ENCODE results near the gene DEFB132. TPM values are rescaled to one million over a fixed set of nuclear protein-coding genes. Genes with fewer than 3 reads are reported as not detected.
A peak's percentile ranks its signal among the peaks of the same experiment; 100 is the strongest.

DEFB132 gene
- total and polyA plus RNA-seq, 2 experiments from 2014 or later = not detected

DNA sequence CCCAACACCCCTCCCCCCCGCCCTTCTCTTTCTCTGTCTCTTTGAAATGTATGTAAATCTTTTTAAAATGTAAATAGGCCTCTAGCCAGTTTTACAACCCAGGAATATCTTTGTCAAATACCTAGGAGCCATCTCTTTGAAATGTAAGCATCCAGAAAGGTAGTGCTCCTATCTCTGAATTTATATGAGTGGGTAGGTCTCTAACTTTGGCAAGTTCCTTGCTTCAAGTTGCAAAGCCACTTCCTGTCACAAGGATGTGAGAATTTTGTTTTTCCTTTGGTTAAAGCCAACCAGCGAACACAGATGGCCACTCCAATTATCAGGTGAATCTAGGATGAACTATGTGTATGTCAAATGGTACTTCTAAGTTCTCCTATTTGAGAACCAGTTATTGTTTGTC is 6.2 kb upstream of the DEFB132 start:
- Histone ChIP-seq H3K4me3 (no peak overlapping the region), H3F3A (replicated peaks; ENCODE audit: low read depth) (no peaks in the 10 kb centered on the region), H3K27me3 (ENCODE audit: insufficient read depth) (peaks cover 99% of the 10 kb centered on the region), H3K9me2 (ENCODE audit: insufficient read depth) (no peaks in the 10 kb centered on the region), H3K4me2 (no peak overlapping the region), H4K20me1 (replicated peaks; ENCODE audit: insufficient read depth) (peaks cover 7% of the 10 kb centered on the region; the same call in 1 of the 2 replicates), H3K79me2 (replicated peaks; ENCODE audit: insufficient read depth) (no peaks in the 10 kb centered on the region), H3K36me3 (ENCODE audit: insufficient read depth) (no peaks in the 10 kb centered on the region), H3K4me1 (ENCODE audit: insufficient read depth) (peaks cover 4% of the 10 kb centered on the region; the same call in 1 of the 2 replicates), H2AFZ (no peak overlapping the region), H3K27ac (ENCODE audit: low read depth) (no peak overlapping the region)
- Mint-ChIP-seq H3K4me3 (no peak overlapping the region), H3K27ac (no peak overlapping the region), H3K36me3 (ENCODE audit: low read depth) (no peaks in the 10 kb centered on the region), H3K9me3 (peaks cover 8% of the 10 kb centered on the region; the same call in 2 of the 3 replicates), H3K4me1 (peaks cover 9% of the 10 kb centered on the region; the same call in 2 of the 3 replicates), H3K27me3 (ENCODE audit: insufficient read depth, low read depth, poor library complexity) (peaks cover 83% of the 10 kb centered on the region)
- TF ChIP-seq POLR2AphosphoS5 (IDR thresholded peaks at IDR 0.05; ENCODE audit: low read depth) (no peak), ZNF114 (CRISPR knock-in tag; IDR thresholded peaks at IDR 0.05) (no peak), JUNB (IDR thresholded peaks at IDR 0.05; ENCODE audit: unreplicated experiment) (no peak), NANOG (IDR thresholded peaks at IDR 0.05; ENCODE audit: borderline replicate concordance) (no peak), EZH2 (IDR thresholded peaks at IDR 0.05; ENCODE audit: low read depth, unreplicated experiment) (no peak), EZH2phosphoT487 (IDR thresholded peaks at IDR 0.05; ENCODE audit: unreplicated experiment) (no peak), ZNF331 (CRISPR knock-in tag; IDR thresholded peaks at IDR 0.05; ENCODE audit: low read depth) (no peak), ETS1 (IDR thresholded peaks at IDR 0.05) (no peak), CREB1 (CRISPR knock-in tag; IDR thresholded peaks at IDR 0.05; ENCODE audit: low read depth) (no peak), STAT1 (IDR thresholded peaks at IDR 0.05; ENCODE audit: unreplicated experiment) (no peak), REST (IDR thresholded peaks at IDR 0.05; ENCODE audit: unreplicated experiment) (no peak)
- TF ChIP-seq, protein P1, sequence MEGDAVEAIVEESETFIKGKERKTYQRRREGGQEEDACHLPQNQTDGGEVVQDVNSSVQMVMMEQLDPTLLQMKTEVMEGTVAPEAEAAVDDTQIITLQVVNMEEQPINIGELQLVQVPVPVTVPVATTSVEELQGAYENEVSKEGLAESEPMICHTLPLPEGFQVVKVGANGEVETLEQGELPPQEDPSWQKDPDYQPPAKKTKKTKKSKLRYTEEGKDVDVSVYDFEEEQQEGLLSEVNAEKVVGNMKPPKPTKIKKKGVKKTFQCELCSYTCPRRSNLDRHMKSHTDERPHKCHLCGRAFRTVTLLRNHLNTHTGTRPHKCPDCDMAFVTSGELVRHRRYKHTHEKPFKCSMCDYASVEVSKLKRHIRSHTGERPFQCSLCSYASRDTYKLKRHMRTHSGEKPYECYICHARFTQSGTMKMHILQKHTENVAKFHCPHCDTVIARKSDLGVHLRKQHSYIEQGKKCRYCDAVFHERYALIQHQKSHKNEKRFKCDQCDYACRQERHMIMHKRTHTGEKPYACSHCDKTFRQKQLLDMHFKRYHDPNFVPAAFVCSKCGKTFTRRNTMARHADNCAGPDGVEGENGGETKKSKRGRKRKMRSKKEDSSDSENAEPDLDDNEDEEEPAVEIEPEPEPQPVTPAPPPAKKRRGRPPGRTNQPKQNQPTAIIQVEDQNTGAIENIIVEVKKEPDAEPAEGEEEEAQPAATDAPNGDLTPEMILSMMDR (conservative IDR thresholded peaks at IDR 0.05; ENCODE audit: low read depth in 2 of 2) = no peak
- TF ChIP-seq, protein P2, sequence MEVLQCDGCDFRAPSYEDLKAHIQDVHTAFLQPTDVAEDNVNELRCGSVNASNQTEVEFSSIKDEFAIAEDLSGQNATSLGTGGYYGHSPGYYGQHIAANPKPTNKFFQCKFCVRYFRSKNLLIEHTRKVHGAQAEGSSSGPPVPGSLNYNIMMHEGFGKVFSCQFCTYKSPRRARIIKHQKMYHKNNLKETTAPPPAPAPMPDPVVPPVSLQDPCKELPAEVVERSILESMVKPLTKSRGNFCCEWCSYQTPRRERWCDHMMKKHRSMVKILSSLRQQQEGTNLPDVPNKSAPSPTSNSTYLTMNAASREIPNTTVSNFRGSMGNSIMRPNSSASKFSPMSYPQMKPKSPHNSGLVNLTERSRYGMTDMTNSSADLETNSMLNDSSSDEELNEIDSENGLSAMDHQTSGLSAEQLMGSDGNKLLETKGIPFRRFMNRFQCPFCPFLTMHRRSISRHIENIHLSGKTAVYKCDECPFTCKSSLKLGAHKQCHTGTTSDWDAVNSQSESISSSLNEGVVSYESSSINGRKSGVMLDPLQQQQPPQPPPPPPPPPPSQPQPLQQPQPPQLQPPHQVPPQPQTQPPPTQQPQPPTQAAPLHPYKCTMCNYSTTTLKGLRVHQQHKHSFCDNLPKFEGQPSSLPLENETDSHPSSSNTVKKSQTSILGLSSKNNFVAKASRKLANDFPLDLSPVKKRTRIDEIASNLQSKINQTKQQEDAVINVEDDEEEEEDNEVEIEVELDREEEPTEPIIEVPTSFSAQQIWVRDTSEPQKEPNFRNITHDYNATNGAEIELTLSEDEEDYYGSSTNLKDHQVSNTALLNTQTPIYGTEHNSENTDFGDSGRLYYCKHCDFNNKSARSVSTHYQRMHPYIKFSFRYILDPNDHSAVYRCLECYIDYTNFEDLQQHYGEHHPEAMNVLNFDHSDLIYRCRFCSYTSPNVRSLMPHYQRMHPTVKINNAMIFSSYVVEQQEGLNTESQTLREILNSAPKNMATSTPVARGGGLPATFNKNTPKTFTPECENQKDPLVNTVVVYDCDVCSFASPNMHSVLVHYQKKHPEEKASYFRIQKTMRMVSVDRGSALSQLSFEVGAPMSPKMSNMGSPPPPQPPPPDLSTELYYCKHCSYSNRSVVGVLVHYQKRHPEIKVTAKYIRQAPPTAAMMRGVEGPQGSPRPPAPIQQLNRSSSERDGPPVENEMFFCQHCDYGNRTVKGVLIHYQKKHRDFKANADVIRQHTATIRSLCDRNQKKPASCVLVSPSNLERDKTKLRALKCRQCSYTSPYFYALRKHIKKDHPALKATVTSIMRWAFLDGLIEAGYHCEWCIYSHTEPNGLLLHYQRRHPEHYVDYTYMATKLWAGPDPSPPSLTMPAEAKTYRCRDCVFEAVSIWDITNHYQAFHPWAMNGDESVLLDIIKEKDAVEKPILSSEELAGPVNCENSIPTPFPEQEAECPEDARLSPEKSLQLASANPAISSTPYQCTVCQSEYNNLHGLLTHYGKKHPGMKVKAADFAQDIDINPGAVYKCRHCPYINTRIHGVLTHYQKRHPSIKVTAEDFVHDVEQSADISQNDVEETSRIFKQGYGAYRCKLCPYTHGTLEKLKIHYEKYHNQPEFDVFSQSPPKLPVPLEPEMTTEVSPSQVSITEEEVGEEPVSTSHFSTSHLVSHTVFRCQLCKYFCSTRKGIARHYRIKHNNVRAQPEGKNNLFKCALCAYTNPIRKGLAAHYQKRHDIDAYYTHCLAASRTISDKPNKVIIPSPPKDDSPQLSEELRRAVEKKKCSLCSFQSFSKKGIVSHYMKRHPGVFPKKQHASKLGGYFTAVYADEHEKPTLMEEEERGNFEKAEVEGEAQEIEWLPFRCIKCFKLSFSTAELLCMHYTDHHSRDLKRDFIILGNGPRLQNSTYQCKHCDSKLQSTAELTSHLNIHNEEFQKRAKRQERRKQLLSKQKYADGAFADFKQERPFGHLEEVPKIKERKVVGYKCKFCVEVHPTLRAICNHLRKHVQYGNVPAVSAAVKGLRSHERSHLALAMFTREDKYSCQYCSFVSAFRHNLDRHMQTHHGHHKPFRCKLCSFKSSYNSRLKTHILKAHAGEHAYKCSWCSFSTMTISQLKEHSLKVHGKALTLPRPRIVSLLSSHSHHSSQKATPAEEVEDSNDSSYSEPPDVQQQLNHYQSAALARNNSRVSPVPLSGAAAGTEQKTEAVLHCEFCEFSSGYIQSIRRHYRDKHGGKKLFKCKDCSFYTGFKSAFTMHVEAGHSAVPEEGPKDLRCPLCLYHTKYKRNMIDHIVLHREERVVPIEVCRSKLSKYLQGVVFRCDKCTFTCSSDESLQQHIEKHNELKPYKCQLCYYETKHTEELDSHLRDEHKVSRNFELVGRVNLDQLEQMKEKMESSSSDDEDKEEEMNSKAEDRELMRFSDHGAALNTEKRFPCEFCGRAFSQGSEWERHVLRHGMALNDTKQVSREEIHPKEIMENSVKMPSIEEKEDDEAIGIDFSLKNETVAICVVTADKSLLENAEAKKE (CRISPR knock-in tag; IDR thresholded peaks at IDR 0.05) = no peak
- peak; percentile 88 for DNase-seq (ENCODE audit: low spot score)
- ATAC-seq = peak; percentile 82

All from GM23338 (cell line).